ENCODE measurements around the gene MMP7. TPM values are rescaled to one million over a fixed set of nuclear protein-coding genes. Genes with fewer than 3 reads are reported as not detected.
A peak's percentile ranks its signal among the peaks of the same experiment; 100 is the strongest.

MMP7 gene
- total RNA-seq, 2 donors from 2014 or later: not detected

DNA sequence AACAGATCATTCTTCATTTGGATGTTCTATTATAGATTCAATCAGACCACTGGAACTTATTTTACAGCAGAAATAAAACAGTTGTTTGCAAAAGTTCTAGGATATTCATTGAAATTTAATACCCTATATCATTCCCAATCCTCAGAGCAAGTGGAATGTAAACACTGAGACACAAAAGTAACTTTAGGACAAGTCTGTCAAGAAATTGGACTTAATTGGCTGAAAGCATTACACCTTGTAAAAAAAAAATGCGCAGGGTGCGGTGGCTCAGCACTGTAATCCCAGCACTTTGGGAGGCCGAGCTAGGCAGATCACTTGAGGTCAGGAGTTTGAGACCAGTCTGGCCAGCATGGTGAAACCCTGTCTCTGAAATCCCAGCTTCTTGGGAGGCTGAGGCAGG is 48.1 kb downstream of the MMP7 start:
- DNase-seq (no peak), ATAC-seq (replicated peaks in 1 of 2) (no peak)
- Mint-ChIP-seq H3K9me3 (no peaks in the 10 kb centered on the region), H3K27me3 (ENCODE audit: low read depth) (no peaks in the 10 kb centered on the region), H3K4me1 (ENCODE audit: low read depth) (peaks cover 17% of the 10 kb centered on the region), H3K36me3 (ENCODE audit: insufficient read depth in 2 of 2) (no peaks in the 10 kb centered on the region), H3K4me3 (no peak overlapping the region), H3K27ac (no peak overlapping the region)

DNA sequence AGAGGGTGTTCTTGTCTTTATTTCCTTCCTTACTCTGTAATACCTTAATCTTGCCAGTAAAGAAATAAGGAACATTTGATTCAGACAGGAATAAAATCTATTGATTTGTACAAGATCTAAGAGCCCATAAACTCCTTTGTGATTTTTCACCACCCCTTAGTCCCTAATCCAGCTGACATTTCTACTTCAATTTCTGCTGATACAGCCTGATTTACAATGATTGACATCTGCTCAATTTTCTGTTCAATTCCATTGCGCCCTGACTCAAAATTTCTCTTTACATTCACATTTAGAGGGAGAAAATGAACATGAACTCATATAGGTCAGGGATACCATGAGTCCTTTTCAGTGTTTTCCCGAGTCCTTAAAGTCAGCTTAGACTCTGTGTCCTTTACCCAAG is 50.8 kb downstream of the MMP7 start:
- DNase-seq (no peak), ATAC-seq (replicated peaks in 1 of 2) (no peak)
- no peak overlapping the region for H3K4me3 Mint-ChIP-seq
- no peaks in the 10 kb centered on the region for H3K9me3 Mint-ChIP-seq
- no peaks in the 10 kb centered on the region for H3K27me3 Mint-ChIP-seq (ENCODE audit: low read depth)
- peaks cover 39% of the 10 kb centered on the region for H3K4me1 Mint-ChIP-seq (ENCODE audit: low read depth)
- no peaks in the 10 kb centered on the region for H3K36me3 Mint-ChIP-seq (ENCODE audit: insufficient read depth in 2 of 2)
- H3K27ac Mint-ChIP-seq: no peak overlapping the region

DNA sequence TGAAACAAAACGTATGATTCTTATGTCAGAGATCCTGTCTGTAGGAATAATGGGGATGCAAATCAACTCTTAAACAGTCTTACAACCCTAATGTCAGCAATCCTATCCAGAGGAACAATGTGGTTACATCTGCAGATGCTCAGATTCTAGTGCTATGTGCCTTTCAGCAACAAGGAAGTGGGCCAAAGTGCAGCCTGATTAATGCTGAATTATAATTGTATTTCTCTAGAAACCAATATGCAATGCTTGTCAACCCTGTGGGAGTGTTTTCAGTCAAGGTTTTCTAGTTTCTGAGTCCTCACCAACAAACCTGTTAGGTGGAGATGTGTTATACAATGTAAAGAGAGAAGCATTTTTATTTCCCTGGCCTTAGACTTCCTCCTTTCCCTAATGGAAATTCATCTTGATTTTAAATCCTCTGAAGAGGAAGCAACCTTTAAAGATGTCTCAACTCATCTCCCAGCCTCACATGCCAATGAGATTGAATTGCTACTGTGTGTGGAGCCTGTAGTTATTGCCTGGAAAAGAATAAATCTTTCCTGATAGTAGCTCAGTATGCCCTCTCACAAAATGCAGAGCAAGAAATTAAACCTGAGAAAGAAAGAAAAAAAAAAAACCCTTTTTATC is 51.8 kb downstream of the MMP7 start:
- H3K4me1 Mint-ChIP-seq (ENCODE audit: low read depth): peaks cover 49% of the 10 kb centered on the region
- no peaks in the 10 kb centered on the region for H3K9me3 Mint-ChIP-seq
- ATAC-seq (replicated peaks in 1 of 2) (no peak), DNase-seq (no peak)
- H3K27ac Mint-ChIP-seq: no peak overlapping the region
- no peak overlapping the region for H3K4me3 Mint-ChIP-seq
- no peaks in the 10 kb centered on the region for H3K36me3 Mint-ChIP-seq (ENCODE audit: insufficient read depth in 2 of 2)
- H3K27me3 Mint-ChIP-seq (ENCODE audit: low read depth): no peaks in the 10 kb centered on the region

DNA sequence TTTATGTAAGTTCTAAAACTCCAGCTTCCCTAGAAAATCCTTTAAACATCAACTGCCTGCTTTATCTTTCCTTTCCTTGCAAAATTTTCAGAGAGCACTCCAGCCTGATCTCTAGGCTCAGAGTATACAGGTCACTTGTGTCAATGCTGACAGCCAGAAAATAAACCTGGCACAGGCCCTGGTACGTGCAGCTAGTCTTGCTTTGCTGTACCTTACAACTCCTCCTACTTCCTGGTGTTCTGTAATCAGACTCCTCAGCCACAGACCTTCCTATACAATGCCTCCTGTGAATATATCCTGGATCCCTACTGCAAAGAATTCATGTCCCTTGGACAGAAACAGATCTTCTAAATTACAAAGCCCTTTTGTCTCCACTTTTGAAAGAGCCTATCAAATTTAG is 53.7 kb downstream of the MMP7 start:
- DNase-seq (peak; percentile 19 to 41), ATAC-seq (replicated peaks in 1 of 2) (peak; percentile 52 to 82)
- Mint-ChIP-seq H3K9me3 (no peaks in the 10 kb centered on the region), H3K4me3 (peak overlapping the region; percentile 65 to 79), H3K36me3 (ENCODE audit: insufficient read depth in 2 of 2) (no peaks in the 10 kb centered on the region), H3K27me3 (ENCODE audit: low read depth) (no peaks in the 10 kb centered on the region), H3K27ac (peak overlapping the region; percentile 94), H3K4me1 (ENCODE audit: low read depth) (peaks cover 66% of the 10 kb centered on the region)

DNA sequence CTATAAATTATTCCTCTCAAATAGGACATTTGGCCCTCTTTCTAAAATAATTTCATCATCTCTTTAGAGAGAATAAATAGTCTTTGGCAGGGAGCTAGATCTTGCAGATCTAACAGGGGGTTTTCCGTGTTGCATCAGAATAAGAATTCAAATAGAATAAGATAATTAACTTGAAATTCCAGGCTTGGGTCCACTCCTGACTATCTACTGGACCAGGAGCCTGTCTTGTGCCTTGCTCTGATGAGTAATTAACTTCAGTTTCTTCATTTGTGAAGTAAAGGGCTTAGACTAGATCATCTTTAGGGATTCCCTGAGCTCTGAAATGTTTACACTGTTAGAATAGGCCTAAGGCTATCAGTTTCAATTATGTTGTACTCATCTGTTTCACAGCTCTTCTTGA is 54.5 kb downstream of the MMP7 start:
- peak overlapping the region; percentile 94 for H3K27ac Mint-ChIP-seq
- H3K4me1 Mint-ChIP-seq (ENCODE audit: low read depth): peaks cover 71% of the 10 kb centered on the region
- DNase-seq: no peak
- H3K36me3 Mint-ChIP-seq (ENCODE audit: insufficient read depth in 2 of 2): no peaks in the 10 kb centered on the region
- H3K27me3 Mint-ChIP-seq (ENCODE audit: low read depth): no peaks in the 10 kb centered on the region
- ATAC-seq (replicated peaks in 1 of 2): peak; percentile 37 to 52
- H3K4me3 Mint-ChIP-seq: peak overlapping the region; percentile 65 to 79
- no peaks in the 10 kb centered on the region for H3K9me3 Mint-ChIP-seq

DNA sequence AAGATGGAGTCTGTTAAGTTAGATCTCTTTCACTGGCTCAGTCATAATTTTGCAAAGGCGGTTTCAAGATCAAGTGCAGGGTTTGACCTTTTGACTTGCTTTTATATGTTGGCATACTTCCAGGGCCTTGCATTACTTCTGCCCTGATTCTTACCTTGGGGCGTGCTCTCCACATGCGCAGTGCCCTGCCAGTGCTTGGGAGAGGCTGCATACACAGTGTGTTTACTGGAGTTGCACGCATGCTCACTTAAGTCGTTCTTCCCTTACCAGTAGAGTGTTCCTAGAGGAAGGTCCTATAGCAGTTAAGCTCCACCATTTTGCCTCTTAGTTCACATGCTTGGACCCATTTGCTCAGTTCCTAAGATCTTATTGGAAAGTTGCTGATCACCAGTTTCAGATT is 57.0 kb downstream of the MMP7 start:
- Mint-ChIP-seq H3K9me3 (no peaks in the 10 kb centered on the region), H3K4me3 (no peak overlapping the region), H3K27ac (no peak overlapping the region), H3K27me3 (ENCODE audit: low read depth) (no peaks in the 10 kb centered on the region), H3K36me3 (ENCODE audit: insufficient read depth in 2 of 2) (no peaks in the 10 kb centered on the region), H3K4me1 (ENCODE audit: low read depth) (peaks cover 91% of the 10 kb centered on the region)
- ATAC-seq (replicated peaks in 1 of 2) (peak in 1 of 2 donors; percentile 24), DNase-seq (no peak)

DNA sequence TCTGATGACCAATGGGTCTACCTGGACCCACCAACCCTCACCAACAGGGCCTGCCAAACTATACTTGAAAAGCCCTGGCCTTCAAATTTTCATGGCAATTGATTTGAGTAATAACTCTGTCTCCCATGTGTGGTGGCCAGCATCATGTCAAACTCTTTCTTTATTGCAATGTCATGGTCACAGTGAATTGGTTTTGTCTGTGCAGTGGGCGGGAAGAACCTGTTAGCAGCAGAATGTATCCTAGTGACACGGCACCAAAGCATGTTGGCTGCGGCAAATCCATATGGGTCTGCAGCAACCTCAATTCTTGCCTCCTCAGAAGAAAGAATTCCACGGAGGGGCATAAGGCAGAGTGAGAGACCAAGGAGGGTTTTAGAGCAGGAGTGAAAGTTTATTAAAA is 58.4 kb downstream of the MMP7 start:
- H3K4me3 Mint-ChIP-seq: no peak overlapping the region
- no peak for ATAC-seq (replicated peaks in 1 of 2)
- no peaks in the 10 kb centered on the region for H3K9me3 Mint-ChIP-seq
- no peaks in the 10 kb centered on the region for H3K27me3 Mint-ChIP-seq (ENCODE audit: low read depth)
- DNase-seq: no peak
- no peaks in the 10 kb centered on the region for H3K36me3 Mint-ChIP-seq (ENCODE audit: insufficient read depth in 2 of 2)
- no peak overlapping the region for H3K27ac Mint-ChIP-seq
- peaks cover 91% of the 10 kb centered on the region for H3K4me1 Mint-ChIP-seq (ENCODE audit: low read depth)

DNA sequence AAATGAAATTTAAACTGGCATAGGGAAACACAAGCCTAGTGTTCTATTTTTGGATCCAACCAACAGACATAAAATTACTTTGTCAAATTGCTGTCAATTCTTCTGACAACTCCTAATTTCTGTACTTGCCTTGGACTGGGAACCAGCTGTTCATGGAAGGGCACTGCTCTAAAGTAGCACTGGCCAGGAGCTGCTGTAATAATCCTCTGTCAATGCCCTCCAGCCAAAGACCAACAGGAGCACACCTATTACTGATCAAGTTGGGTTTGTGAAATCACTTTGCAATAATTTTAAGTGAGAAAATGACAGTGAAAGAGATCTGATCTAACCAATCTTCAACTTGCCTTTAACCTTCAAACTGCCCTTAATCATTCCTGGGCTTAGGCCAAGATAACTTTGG is 59.1 kb downstream of the MMP7 start:
- peak overlapping the region in 1 of 2 donors; percentile 23 for H3K4me3 Mint-ChIP-seq

More for the DNA sequence above, 59.1 kb downstream of the MMP7 start:
- Mint-ChIP-seq H3K27ac (peak overlapping the region; percentile 12), H3K9me3 (no peaks in the 10 kb centered on the region), H3K4me1 (ENCODE audit: low read depth) (peaks cover 91% of the 10 kb centered on the region), H3K27me3 (ENCODE audit: low read depth) (no peaks in the 10 kb centered on the region), H3K36me3 (ENCODE audit: insufficient read depth in 2 of 2) (no peaks in the 10 kb centered on the region)
- DNase-seq (no peak), ATAC-seq (replicated peaks in 1 of 2) (no peak)

Other genes with a start within 250 kb of the MMP7 start
- gene BIRC3, start 213.3 kb downstream of the MMP7 start, total RNA-seq: 100 to 1,000 TPM; 123 to 155 TPM
- gene BIRC2, start 183.5 kb downstream of the MMP7 start, total RNA-seq: 10 to 100 TPM; 38.3 to 44.4 TPM
- gene TMEM123, start 78.0 kb downstream of the MMP7 start, total RNA-seq: 100 to 1,000 TPM; 279 to 347 TPM
- gene MMP20, start 94.6 kb upstream of the MMP7 start, total RNA-seq: not detected
- gene MMP27, start 175.0 kb upstream of the MMP7 start, total RNA-seq: not detected
- gene MMP8, start 194.2 kb upstream of the MMP7 start, total RNA-seq: not detected
- gene MMP10, start 249.9 kb upstream of the MMP7 start, total RNA-seq: 1 to 10 TPM in 1 of 2 donors, not detected in 1; 1.2 TPM

Measured in activated T-cell treated with anti-CD3 and anti-CD28 coated beads, Interleukin-2, amount 50 U/mL, for 72 hours (primary cell).